PC-9 (cell line): Measurements from ENCODE around the gene ARFGAP3. TPM values are rescaled to one million over a fixed set of nuclear protein-coding genes. Genes with fewer than 3 reads are reported as not detected.

Experiments used
- BruUV-seq: library from RNA; stranded (reverse); fragments of 400-500 nt; replicated peaks from 2 replicates; lab custom pipeline; 2021; lab: Mats Ljungman, UMichigan
- CTCF ChIA-PET: fragments of 300-600 bp; sonication (Branson Sonifier 250); formaldehyde crosslinking; loops from one replicate; lab custom pipeline; 2022; ENCODE audit warnings: antibody characterized with exemption; lab: Charles Lee
- POLR2A ChIA-PET: fragments of 300-600 bp; sonication (Branson Sonifier 250); formaldehyde crosslinking; loops from one replicate; lab custom pipeline; 2022; ENCODE audit warnings: antibody characterized with exemption; ENCODE audit not compliant: unreplicated experiment; lab: Charles Lee
- DNase-seq, 2 experiments: peaks; one replicate each; pipeline versions ENCODE4 v3.0.0 to v3.0.0-alpha.2; 2015 to 2022; ENCODE audit warnings: mixed read lengths in 1 of 2
- H2AFZ ChIP-seq: fragments of 200-600 bp; sonication (generic); 2 replicates; pipeline ENCODE4 v1.8.1; 2017; ENCODE audit warnings: antibody characterized with exemption
- H3F3A ChIP-seq: fragments of 200-600 bp; sonication (generic); 2 replicates; pipeline ENCODE4 v1.8.1; 2017; ENCODE audit warnings: antibody characterized with exemption, mild to moderate bottlenecking, low read depth; ENCODE audit not compliant: insufficient read depth
- H3K27ac ChIP-seq: fragments of 200-600 bp; sonication (generic); 2 replicates; pipeline ENCODE4 v1.6.1; 2016; ENCODE audit warnings: mixed run types
- H3K27me3 ChIP-seq: fragments of 200-600 bp; sonication (generic); 2 replicates; pipeline ENCODE4 v1.6.1; 2016; ENCODE audit warnings: low read depth, mixed run types; ENCODE audit not compliant: insufficient read depth
- H3K36me3 ChIP-seq: fragments of 200-600 bp; sonication (generic); 2 replicates; pipeline ENCODE4 v1.6.1; 2016; ENCODE audit warnings: low read depth, mixed run types
- H3K4me1 ChIP-seq: fragments of 200-600 bp; sonication (generic); replicated peaks from 2 replicates; pipeline ENCODE4 v1.6.1; 2016; ENCODE audit warnings: mixed run types; ENCODE audit not compliant: insufficient read depth
- H3K4me2 ChIP-seq: fragments of 200-600 bp; sonication (generic); 2 replicates; pipeline ENCODE4 v1.6.1; 2017; ENCODE audit warnings: mixed run types
- H3K4me3 ChIP-seq: fragments of 200-600 bp; sonication (generic); 2 replicates; pipeline ENCODE4 v1.6.1; 2016; ENCODE audit warnings: mixed run types
- H3K79me2 ChIP-seq: fragments of 200-600 bp; sonication (generic); 2 replicates; pipeline ENCODE4 v1.6.1; 2017; ENCODE audit warnings: low read depth, mixed run types
- H3K9me2 ChIP-seq: fragments of 200-600 bp; sonication (generic); 2 replicates; pipeline ENCODE4 v1.8.1; 2017; ENCODE audit warnings: mild to moderate bottlenecking; ENCODE audit not compliant: insufficient read depth
- H3K9me3 ChIP-seq: fragments of 200-600 bp; sonication (generic); 2 replicates; pipeline ENCODE4 v1.8.1; 2016; ENCODE audit warnings: low read depth; ENCODE audit not compliant: insufficient read depth
- H4K20me1 ChIP-seq: fragments of 200-600 bp; sonication (generic); 2 replicates; pipeline ENCODE4 v1.8.1; 2017; ENCODE audit not compliant: insufficient read depth
- CTCF ChIP-seq: fragments of 200-600 bp; sonication (generic); conservative IDR thresholded peaks from 2 replicates; pipeline ENCODE4 v1.6.1; 2017; ENCODE audit warnings: mixed run types, antibody characterized with exemption, mild to moderate bottlenecking, moderate library complexity
- EZH2 ChIP-seq: fragments of 200-600 bp; sonication (generic); IDR thresholded peaks from 2 replicates; pipeline ENCODE4 v1.8.0; 2017; ENCODE audit warnings: antibody characterized with exemption, low read depth
- intact Hi-C: fragments of 100-400 bp; cut with micrococcal nuclease; formaldehyde crosslinking; loops from one replicate; pipeline ENCODE4 v1.10.0; 2022; ENCODE audit not compliant: unreplicated experiment
- total RNA-seq: library from RNA; stranded (reverse); gene quantifications from 2 replicates; pipeline ENCODE4 v1.2.3, GENCODE V29; 2021

ARFGAP3 gene
- total RNA-seq, 1 experiment from 2014 or later = 29.1 TPM

GRCh38 chr22:42887523-42888507 is 30.7 kb upstream of the ARFGAP3 start:
- CTCF ChIA-PET = no interaction called here
- Histone ChIP-seq H3K27ac (no peak overlapping the region), H3K36me3 (peaks cover 10% of the 10 kb centered on the region; the same call in 1 of the 2 replicates), H3K79me2 (no peaks in the 10 kb centered on the region), H4K20me1 (peaks cover 4% of the 10 kb centered on the region), H3K4me3 (no peak overlapping the region), H3K4me1 (no peaks in the 10 kb centered on the region), H3K4me2 (no peak overlapping the region), H3K9me3 (no peaks in the 10 kb centered on the region), H3K27me3 (no peaks in the 10 kb centered on the region), H2AFZ (no peak overlapping the region), H3F3A (0 out of 2 replicates have a peak, but pooled peaks cover 11% of the 10 kb centered on the region), H3K9me2 (no peaks in the 10 kb centered on the region)
- POLR2A ChIA-PET = no interaction called here
- TF ChIP-seq EZH2 (no peak), CTCF (no peak)
- no TSS peak for BruUV-seq
- intact Hi-C loops = no loop called here
- DNase-seq = no peak

- no TSS peak for BruUV-seq
- Histone ChIP-seq H3F3A (0 out of 2 replicates have a peak, but pooled peaks cover 11% of the 10 kb centered on the region), H3K9me3 (no peaks in the 10 kb centered on the region), H3K27me3 (no peaks in the 10 kb centered on the region), H3K4me3 (no peak overlapping the region), H4K20me1 (no peaks in the 10 kb centered on the region; the same call in 1 of the 2 replicates), H2AFZ (no peak overlapping the region), H3K36me3 (peaks cover 10% of the 10 kb centered on the region; the same call in 1 of the 2 replicates), H3K4me1 (no peaks in the 10 kb centered on the region), H3K9me2 (no peaks in the 10 kb centered on the region), H3K4me2 (no peak overlapping the region), H3K27ac (no peak overlapping the region), H3K79me2 (no peaks in the 10 kb centered on the region)
- no peak for TF ChIP-seq CTCF
- TF ChIP-seq EZH2 = no peak
- ChIA-PET POLR2A (no interaction called here), CTCF (no interaction called here)
- intact Hi-C loops = no loop called here
- no peak for DNase-seq
Observed at GRCh38 chr22:42887120-42887519, 30.0 kb upstream of the ARFGAP3 start.

- no peak overlapping the region for H2AFZ ChIP-seq
- DNase-seq = no peak
- H4K20me1 ChIP-seq = peaks cover 3% of the 10 kb centered on the region
- intact Hi-C loops = no loop called here
- H3K27ac ChIP-seq = no peak overlapping the region
- H3K9me3 ChIP-seq = no peaks in the 10 kb centered on the region
- no peaks in the 10 kb centered on the region for H3K79me2 ChIP-seq
- no peak overlapping the region for H3K4me3 ChIP-seq
- CTCF ChIA-PET = no interaction called here
- H3K36me3 ChIP-seq = peaks cover 19% of the 10 kb centered on the region; the same call in 1 of the 2 replicates
- H3K4me2 ChIP-seq = no peak overlapping the region
- no peaks in the 10 kb centered on the region for H3K4me1 ChIP-seq
- H3K9me2 ChIP-seq = no peaks in the 10 kb centered on the region
- H3F3A ChIP-seq = 0 out of 2 replicates have a peak, but pooled peaks cover 11% of the 10 kb centered on the region
- BruUV-seq = no TSS peak
- H3K27me3 ChIP-seq = no peaks in the 10 kb centered on the region
- TF ChIP-seq CTCF (no peak), EZH2 (no peak)
- POLR2A ChIA-PET = no interaction called here
Observed at GRCh38 chr22:42885446-42885845, 28.4 kb upstream of the ARFGAP3 start.
